HG03060 (cell line): ENCODE results near the gene FAF1.
"Not testable (repeated sequence)": the region's sequence is repeated elsewhere in the genome, so short reads cannot be mapped to it uniquely, and the experiment has no call there.

Experiments used
- ATAC-seq: cut with Tn5 transposase; IDR thresholded peaks from one replicate; pipeline ENCODE4 v1.9.1; 2021; ENCODE audit warnings: low read depth, moderate number of reproducible peaks; ENCODE audit not compliant: unreplicated experiment

Gene FAF1

DNA sequence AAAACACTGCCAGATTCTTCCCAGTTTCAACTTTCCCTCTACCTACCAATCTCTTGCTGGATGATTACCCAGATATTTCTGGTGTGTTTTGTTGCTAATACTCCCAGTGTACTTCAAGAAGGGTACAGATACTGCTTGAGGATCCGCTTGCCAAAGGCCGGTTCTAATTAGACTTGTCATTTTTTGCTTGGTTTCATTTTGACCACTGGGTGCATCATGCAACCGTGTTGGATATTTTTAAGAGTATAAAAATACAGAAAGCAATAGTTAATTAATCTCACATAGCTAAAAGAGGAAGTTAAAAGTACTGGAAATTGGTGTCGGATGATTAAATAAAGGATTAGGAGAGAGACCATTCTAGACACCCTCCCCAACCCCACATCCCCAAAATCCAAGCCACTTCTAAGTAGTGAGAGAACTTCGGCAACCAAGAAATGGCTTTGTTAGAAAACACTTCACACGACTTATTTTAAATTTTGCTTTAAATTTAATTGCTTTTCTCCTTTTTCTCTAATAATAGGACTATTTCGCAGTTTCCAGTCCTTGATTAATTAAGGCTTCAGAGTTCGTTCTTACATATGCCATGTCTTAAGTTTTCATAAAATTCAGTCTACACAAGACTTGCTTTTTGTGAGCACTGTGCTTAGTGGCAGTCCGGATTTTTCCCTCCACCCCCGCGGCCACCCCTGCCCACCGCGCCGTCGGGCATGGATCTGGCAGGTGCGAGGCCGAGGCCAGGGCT lies 7.5 kb upstream of the FAF1 start:
- no peak for ATAC-seq

DNA sequence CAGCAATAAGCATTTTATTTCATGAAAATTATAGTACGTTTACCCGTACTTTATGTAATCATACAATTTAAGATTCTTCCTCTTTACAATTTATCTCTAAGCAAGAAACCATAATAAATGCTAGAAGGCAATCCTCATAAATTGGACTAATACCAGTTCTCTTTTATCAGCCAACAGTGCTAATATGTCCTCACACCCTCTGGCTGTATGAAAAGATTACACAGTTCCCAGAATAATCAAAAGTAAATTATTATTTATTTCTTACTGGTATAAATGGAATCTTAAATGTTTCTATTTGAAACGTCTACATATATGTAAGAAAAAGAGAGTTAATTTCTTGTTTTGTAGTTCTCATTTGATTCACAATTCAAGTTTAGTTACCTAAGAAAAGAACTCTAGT lies 6.9 kb upstream of the FAF1 start:
- no peak for ATAC-seq

DNA sequence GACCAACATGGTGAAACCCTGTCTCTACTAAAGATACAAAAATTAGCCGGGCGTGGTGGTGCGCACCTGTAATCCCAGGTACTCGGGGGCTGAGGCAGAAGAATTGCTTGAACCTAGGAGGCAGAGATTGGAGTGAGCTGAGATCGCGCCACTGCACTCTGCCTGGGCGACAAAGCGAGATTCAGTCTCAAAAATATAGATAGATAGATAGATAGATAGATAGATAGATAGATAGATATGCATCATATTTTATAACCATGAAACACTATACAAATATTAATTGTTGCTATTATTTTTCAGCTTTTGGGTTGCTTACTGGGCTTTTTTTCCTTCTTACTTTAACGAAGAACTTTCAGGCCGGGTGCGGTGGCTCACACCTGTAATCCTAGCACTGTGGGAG lies 4.8 kb upstream of the FAF1 start:
- no peak for ATAC-seq

DNA sequence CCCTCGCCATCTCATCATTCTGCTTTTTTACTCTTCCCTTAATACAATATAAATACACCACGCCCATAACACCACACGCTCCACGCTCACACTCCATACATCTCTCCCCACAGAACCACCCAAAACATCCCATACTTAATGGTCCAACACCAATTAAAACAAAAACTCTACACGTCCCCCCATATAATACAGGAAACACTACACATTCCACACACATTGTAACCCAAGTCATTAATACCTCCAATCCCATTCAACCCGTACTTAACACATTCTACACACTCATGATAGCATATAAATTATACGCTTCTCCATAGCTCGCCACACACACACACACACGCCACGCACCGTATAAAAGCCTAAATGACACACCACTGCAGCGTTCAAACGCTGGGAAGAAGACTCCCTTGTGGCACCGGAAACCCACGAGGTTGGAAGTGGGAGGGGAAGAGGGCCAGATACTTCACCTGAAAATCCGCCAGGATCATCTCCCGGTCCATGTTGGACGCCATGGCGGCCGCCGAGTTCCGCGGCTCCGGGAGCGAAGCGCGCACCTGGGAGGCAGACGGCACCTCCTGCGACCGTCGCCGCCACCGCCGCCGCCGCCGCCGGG lies 659 bp downstream of the FAF1 start:
- ATAC-seq, result peak; percentile 13

DNA sequence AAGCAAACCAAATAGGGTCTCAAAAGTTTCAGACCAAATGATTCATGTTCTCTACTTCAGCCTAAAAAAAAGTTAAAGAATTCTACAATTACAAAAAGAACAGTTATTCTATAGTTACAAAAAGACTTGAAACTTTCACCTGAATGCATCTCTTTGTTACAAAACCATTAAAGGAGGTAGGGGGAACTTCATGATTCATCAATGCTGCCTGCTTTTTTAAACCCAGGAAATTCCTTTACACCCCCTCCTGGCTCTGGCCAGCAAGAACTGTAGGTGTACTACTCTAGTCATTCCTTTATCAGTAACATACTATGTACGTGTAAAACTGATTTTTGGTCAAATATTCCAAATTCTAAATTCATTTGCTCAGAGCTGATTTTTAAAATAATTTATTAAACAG lies 5.0 kb downstream of the FAF1 start:
- ATAC-seq, result no peak

DNA sequence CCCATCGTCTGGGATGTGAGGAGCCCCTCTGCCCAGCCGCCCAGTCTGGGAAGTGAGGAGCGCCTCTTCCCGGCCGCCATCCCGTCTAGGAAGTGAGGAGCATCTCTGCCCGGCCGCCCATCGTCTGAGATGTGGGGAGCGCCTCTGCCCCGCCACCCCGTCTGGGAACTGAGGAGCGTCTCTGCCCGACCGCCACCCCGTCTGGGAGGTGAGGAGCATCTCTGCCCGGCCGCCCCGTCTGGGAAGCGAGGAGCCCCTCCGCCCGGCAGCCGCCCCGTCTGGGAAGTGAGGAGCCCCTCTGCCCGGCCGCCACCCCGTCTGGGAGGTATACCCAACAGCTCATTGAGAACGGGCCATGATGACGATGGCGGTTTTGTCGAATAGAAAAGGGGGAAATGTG lies 7.5 kb downstream of the FAF1 start:
- ATAC-seq, result not testable (repeated sequence)

DNA sequence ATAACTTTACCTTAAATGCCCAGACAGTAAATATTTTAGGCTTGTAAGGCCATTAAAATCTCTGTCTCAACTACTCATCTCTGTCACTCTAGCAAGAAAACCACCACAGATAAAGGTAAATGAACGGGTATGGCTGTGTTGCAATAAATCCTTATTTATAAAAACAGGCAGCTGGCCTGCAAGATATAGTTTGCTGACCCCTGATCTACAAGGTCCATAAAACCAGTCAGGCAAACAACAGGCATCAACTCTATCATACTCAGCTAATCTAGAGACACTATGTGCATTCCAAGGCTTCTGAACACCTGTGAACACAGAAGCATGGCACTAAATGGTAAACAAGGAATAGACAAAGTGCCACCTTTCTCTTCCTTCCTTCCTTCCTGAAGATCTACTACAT lies 9.7 kb downstream of the FAF1 start:
- ATAC-seq, result no peak

DNA sequence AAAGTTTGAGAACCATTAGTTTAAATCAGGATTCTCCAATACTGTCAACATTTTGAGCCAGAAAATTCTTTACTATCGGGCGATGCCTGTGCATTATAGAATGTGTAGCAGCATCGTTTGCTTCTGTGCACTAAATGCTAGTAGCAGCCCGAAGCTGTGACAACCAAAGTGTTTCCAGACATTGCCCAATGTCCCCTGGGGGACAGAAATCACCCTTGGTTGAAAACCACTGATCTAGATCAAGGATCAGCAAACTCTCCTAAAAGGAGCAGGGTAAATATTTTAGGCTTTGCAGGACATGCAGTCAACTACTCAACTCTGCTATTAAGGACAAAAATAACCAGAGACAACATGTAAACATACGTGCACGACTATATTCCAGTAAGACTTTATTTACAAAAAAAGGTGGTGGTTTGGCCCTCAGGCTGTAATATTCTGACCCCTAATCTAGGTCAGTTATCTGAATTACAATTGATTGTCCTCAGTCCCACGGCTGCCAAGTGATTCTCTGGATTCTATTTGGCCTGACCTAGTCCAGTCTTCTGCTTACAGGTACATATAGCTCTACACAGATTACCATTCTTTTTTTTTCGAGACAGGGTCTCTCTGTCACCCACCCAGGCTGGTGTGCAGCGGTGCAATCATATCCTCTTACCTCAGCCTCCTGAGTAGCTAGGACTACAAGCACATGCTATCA lies 10.6 kb downstream of the FAF1 start:
- no peak for ATAC-seq

DNA sequence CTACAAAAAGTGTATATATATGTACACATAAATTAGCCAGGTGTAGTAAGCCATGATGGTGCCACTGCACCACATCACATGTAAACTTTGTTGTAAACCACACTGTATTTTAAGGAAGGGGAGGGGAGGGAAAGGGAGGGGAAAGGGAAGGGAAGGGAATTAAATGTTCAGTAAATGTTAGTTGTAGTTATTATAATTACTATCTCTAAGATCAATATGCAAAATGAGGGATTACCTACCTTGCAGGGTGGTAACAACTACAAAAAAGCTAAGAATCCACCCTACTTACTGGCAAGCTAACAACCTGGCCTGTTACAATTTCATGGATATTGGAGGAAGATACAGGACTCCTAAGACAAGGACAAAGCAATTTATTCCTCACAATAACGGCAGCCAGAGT lies 17.7 kb downstream of the FAF1 start:
- ATAC-seq, result no peak

DNA sequence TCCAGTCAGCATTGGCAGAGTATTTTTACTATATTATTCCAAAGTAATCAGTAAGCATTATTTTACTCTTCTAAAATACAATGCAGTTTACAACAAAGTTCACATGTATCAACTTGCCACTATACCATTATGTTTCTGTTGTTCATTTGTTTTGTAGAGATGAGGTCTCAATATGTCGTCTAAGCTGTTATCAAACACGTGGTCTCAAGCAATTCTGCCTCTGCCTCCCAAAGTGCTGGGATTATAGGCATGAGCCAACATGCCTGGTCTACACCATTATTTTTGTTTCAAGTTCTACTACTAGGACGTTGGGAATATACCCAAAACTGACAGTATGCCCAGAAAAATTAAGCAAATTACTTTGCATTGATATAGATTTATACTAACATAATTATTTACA lies 19.8 kb downstream of the FAF1 start:
- no peak for ATAC-seq

DNA sequence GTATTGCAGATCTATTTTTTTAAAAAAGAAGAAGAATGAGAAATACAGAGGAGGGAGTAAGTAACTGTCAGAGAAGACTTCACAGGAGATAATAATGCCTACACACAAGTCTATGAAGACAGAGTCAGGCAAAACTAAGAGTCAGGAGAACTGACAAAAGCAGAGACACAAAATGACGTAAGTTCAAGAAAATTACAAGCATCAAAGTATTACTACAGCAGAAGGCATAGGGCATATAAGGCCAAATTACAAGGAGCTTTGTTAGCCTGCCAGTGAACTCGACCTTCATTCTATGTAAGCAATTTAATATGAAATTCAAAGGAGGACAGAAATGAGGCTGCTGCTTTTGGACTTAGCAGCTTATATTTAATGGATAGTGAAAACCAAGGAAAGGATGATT lies 23.7 kb downstream of the FAF1 start:
- ATAC-seq, result no peak

DNA sequence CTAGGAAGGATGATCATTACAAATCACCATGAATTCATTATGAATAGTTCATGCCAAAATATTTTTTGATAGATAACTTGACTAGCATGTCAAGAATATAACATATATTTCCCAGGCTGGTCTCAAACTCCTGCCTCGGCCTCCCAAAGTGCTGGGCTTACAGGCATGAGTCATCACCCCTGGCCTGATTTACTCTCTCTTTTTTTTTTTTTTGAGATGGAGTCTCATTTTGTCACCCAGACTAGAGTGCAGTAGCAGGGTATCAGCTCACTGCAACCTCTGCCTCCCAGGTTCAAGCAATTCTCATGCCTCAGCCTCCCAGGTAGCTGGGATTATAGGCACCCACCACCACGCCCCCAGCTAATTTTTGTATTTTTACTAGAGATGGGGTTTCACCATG lies 24.8 kb downstream of the FAF1 start:
- not testable (repeated sequence) for ATAC-seq

DNA sequence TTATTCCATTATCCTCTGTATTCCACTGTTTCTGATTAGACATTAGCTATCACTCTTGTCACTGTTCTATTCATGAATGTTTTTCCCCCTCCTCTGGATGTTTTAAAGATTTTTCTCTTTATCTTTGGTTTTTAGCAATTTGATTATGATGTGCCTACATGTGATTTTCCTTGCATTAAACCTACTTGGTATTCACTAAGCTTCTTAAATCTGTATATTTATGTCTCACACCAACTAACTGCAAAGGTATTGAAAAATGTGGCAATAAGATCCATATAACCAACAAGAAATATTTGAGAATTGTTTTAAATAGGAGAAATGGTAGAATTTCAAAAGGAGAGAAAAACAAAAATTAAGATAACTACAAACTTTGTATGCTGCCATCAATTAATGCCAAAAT lies 25.2 kb downstream of the FAF1 start:
- no peak for ATAC-seq

DNA sequence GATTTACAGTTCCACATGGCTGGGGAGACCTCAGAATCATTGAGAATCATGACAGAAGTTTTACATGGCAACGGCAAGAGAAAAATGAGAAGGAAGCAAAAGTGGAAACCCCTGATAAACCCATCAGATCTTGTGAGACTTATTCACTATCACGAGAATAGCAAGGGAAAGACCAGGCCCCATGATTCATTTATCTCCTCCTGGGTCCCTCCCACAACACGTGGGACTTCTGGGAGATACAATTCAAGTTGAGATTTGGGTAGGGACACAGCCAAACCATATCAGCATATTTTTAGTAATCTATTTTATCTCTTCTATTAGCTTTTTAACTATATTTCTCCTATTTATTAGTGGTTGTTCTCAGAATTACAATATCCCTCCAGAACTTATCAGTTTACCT lies 26.3 kb downstream of the FAF1 start:
- ATAC-seq, result not testable (repeated sequence)

DNA sequence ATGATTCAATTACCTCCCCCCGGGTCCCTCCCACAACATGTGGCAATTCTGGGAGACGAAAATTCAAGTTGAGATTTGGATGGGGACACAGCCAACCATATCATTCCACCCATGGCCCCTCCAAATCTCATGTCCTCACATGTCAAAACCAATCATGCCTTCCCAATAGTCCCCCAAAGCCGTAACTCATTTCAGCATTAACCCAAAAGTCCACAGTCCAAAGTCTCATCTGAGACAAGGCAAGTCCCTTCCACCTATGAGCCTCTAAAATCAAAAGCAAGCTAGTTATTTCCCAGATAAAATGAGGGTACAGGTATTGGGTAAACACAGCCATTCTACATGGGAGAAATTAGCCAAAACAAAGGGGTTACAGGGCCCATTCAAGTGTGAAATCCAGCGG lies 28.0 kb downstream of the FAF1 start:
- not testable (repeated sequence) for ATAC-seq

DNA sequence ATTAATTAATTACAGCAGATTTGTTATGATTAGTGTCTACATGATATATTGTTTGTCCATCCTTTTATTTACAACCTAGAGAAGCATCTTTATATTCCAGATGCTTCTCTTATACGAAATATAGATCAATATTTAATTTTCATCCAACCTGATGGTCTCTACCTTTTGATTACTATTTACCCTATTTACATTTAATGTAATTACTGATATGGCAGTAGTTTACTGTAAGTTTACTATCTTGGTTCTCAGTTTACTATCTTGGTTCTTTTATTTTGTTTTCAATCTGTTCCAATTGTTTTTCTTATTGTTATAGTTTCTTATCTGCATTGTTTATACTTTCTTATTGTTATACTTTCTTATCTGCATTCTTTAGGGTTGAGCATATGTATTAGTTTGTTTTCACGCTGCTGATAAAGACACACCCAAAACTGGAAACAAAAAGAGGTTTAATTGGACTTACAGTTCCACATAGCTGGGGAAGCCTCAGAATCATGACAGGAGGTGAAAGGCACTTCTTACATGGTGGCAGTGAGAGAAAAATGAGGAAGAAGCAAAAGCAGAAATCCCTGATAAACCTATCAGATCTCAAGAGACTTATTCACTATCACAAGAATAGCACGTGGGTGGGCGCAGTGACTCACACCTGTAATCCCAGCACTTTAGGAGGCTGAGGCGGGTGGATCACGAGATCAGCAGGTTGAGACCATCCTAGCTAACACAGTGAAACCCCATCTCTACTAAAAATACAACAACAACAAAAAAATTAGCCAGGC lies 28.9 kb downstream of the FAF1 start:
- no peak for ATAC-seq

DNA sequence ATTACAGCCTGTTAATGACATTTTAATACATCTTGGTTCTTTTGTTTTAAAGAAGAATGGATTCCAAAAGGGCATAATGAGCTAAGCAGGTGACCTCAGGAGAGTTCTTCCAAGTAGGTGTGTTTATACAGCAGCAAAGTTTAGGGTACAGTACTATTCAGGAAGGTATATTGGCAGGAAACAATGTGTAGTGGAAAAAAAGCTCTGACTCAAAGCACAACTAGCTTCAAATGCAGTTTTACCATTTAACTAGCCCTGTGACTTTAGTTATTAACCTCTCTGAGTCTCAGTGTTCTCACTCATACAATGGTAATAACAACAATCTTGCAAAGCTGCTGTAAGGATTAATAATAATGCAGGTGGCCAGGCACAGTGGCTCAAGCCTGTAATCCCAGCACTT lies 29.9 kb downstream of the FAF1 start:
- no peak for ATAC-seq

DNA sequence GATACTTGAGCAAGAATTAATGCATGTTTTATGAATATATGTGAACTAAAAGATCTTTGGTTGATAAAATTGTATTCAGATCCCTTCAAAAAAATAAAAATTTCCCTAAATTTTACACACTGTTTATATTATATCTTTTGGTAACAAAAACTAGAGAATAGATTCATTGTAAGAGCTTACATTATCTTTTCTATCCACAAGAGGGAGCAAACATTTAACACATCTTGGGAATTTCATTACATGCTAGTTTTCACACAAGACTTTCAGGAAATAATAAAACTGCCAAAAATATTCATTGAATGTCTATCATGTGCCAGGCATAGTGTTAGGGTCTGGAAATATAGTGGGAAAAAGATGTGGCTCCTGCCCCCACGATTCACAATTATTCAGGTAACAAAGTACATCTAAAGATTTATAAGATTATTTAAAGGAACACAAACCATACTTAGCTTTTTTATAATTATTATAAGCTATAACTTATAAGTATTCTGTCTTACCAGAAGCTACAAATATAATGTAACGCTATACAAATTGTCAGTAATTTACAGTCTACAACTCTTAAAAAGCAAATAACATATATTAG lies 30.6 kb downstream of the FAF1 start:
- no peak for ATAC-seq

DNA sequence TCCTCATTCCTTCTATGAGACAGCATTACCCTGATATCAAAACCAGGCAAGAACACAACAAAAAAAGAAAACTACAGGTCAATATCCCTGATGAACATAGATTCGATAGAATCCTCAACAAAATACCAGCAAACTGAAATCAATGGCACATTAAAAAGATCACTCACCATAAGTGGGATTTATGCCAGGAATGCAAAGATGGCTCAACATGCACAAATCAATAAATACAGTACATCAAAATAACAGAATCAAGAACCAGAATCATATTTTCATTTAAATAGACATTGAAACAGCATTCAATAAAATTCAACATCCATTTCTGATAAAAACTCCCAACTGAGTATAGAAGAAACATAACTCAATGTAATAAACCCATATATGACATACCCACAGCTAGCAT lies 36.5 kb downstream of the FAF1 start:
- ATAC-seq, result no peak

DNA sequence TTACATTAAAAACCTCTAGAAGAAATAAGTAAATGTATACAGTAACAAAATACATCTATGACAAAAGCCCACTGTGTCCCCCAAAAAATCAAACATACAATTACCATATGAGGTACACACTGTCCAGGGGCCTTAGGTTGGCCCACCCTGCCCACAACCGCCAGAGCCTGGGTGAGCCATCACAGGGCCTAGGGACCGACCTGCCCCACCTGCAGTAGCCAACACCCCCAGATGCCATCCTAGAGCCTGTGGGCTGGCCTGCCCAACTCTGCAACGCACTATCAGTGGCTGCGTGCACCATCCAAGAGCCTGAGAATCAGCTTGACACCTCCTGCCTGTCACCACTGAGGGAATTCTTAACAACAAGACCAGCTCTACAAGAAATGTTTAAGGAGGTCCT lies 39.0 kb downstream of the FAF1 start:
- ATAC-seq, result no peak

DNA sequence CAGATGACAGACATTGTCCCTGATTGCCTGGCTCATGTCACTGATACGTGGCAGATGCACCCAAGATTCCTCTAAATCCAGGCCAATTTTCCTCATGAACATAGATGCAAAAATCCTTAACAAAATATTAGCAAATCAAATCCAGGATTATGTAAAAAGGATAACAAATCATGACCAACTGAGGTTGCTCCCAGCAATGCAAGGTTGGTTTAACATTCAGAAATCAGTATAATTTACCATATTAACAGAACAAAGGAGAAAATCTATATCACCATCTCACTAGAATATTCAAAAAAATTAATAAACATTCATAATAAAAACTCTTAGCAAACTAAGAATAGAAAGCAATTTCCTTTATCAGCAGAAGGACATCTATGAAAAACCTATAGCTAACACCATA lies 39.7 kb downstream of the FAF1 start:
- ATAC-seq, result no peak
